AG04449 (cell line): ENCODE results near the gene HS6ST3.

Experiments used
- CTCF ChIA-PET: fragments of 350-600 bp; formaldehyde crosslinking; extraction: SDS; loops from one replicate; lab custom pipeline; 2021; ENCODE audit warnings: antibody characterized with exemption; lab: Yijun Ruan, JAX
- POLR2A ChIA-PET: fragments of 400-600, 350-600 bp; formaldehyde crosslinking; extraction: SDS; loops from one replicate; lab custom pipeline; 2020; ENCODE audit warnings: antibody characterized with exemption, inconsistent platforms; lab: Yijun Ruan, JAX
- DNase-seq: peaks from one replicate; pipeline ENCODE4 v3.0.0-alpha.2; 2010; ENCODE audit warnings: low read depth, low spot score
- H3K4me3 ChIP-seq: 2 replicates; pipeline ENCODE4 v1.5.1; 2011; ENCODE audit warnings: low read depth, mild to moderate bottlenecking, control low read depth, low read length
- CTCF ChIP-seq: IDR thresholded peaks from one replicate; pipeline ENCODE4 v1.5.1; 2011; ENCODE audit warnings: mild to moderate bottlenecking, moderate library complexity, low read length, control low read depth, inconsistent platforms; ENCODE audit not compliant: insufficient read depth; ENCODE audit errors: missing control alignments

HS6ST3 gene

GRCh38 chr13:96252903-96253302 is 163.0 kb downstream of the HS6ST3 start:
- ChIA-PET CTCF (no interaction called here), POLR2A (no interaction called here)

GRCh38 chr13:96273196-96273595 is 183.3 kb downstream of the HS6ST3 start:
- ChIA-PET CTCF (no interaction called here), POLR2A (no interaction called here)
- TF ChIP-seq CTCF: no peak
- DNase-seq: no peak
- no peak overlapping the region for H3K4me3 ChIP-seq

More at GRCh38 chr13:96252903-96253302, 163.0 kb downstream of the HS6ST3 start:
- no peak overlapping the region for H3K4me3 ChIP-seq
- no peak for DNase-seq
- TF ChIP-seq CTCF: no peak

- H3K4me3 ChIP-seq: no peak overlapping the region
- POLR2A ChIA-PET: no interaction called here
- no peak for TF ChIP-seq CTCF
- no peak for DNase-seq
- CTCF ChIA-PET: no interaction called here
These were observed 184.1 kb downstream of the HS6ST3 start for GRCh38 chr13:96274046-96274445.

GRCh38 chr13:96279904-96280303 is 190.0 kb downstream of the HS6ST3 start:
- no peak for DNase-seq
- no peak overlapping the region for H3K4me3 ChIP-seq
- no peak for TF ChIP-seq CTCF
- ChIA-PET POLR2A (no interaction called here), CTCF (no interaction called here)

- H3K4me3 ChIP-seq: no peak overlapping the region
- CTCF ChIA-PET: no interaction called here
- no peak for DNase-seq
- POLR2A ChIA-PET: no interaction called here
- TF ChIP-seq CTCF: no peak
These were observed 195.1 kb downstream of the HS6ST3 start for GRCh38 chr13:96284971-96285370.

GRCh38 chr13:96285729-96286128 is 195.8 kb downstream of the HS6ST3 start:
- DNase-seq: no peak
- no peak for TF ChIP-seq CTCF
- no peak overlapping the region for H3K4me3 ChIP-seq
- ChIA-PET POLR2A (no interaction called here), CTCF (no interaction called here)
